B cell (primary cell): ENCODE data around the gene TMC6. TPM values are rescaled to one million over a fixed set of nuclear protein-coding genes. Genes with fewer than 3 reads are reported as not detected.

Source experiments
- ATAC-seq: fragments of 200-7000 bp; cut with Tn5 transposase; one replicate; pipeline ENCODE4 v1.10.0; 2021; ENCODE audit warnings: low read depth, mild to moderate bottlenecking, moderate number of reproducible peaks, moderate library complexity
- CTCF ChIA-PET: fragments of 350-600 bp; sonication (Branson Sonifier 250); formaldehyde crosslinking; loops from one replicate; lab custom pipeline; 2021; ENCODE audit warnings: antibody characterized with exemption, inconsistent platforms; lab: Charles Lee
- POLR2A ChIA-PET: fragments of 350-600 bp; sonication (Branson Sonifier 250); formaldehyde crosslinking; loops from one replicate; lab custom pipeline; 2021; ENCODE audit warnings: antibody characterized with exemption; lab: Charles Lee
- DNase-seq: peaks from one replicate; pipeline ENCODE4 v3.0.0; 2013
- H2AFZ ChIP-seq: 2 replicates; pipeline ENCODE4 v1.6.1; 2012; ENCODE audit warnings: mild to moderate bottlenecking, low read depth, low read length; ENCODE audit not compliant: insufficient read depth, poor library complexity, severe bottlenecking
- H3K27ac ChIP-seq, 2 donors: 1 replicate in 1 of 2; 2 replicates in 1 of 2; pipeline ENCODE4 v1.5.1; 2012 to 2013; ENCODE audit warnings: low read length in 2 of 2, mild to moderate bottlenecking in 2 of 2, moderate library complexity in 1 of 2
- H3K27me3 ChIP-seq, 4 experiments: fragments of 200-600 bp in 1 of 4; sonication (generic) in 1 of 4; replicated peaks in 1 of 4; 1 replicate in 2 of 4; 2 replicates in 2 of 4; pipeline versions ENCODE4 v1.6.1 to v1.7.0; 2013 to 2016; ENCODE audit warnings: low read length in 3 of 4, mild to moderate bottlenecking in 2 of 4, mixed read lengths in 1 of 4, moderate library complexity in 1 of 4; ENCODE audit not compliant: insufficient read depth in 4 of 4, control insufficient read depth in 3 of 4; ENCODE audit errors: control extremely low read depth in 1 of 4
- H3K36me3 ChIP-seq, 2 experiments: replicated peaks in 1 of 2; 1 replicate in 1 of 2; 2 replicates in 1 of 2; pipeline versions ENCODE4 v1.6.1 to v1.7.1; 2013; ENCODE audit warnings: low read length in 1 of 2; ENCODE audit not compliant: insufficient read depth in 2 of 2, control insufficient read depth in 1 of 2; ENCODE audit errors: control extremely low read depth in 1 of 2, extremely low read depth in 1 of 2
- H3K4me1 ChIP-seq, 2 donors: fragments of 200-600 bp in 1 of 2; sonication (generic) in 1 of 2; 1 replicate in 1 of 2; 2 replicates in 1 of 2; pipeline versions ENCODE4 v1.5.1 to v1.6.1; 2013 to 2017; ENCODE audit warnings: low read length in 2 of 2; ENCODE audit not compliant: control insufficient read depth in 2 of 2, insufficient read depth in 2 of 2
- H3K4me2 ChIP-seq: replicated peaks from 2 replicates; pipeline ENCODE3; 2012; ENCODE audit warnings: mild to moderate bottlenecking, low read depth, low read length; ENCODE audit not compliant: poor library complexity, severe bottlenecking
- H3K4me3 ChIP-seq, 5 experiments: fragments of 200-600 bp in 1 of 5; sonication (generic) in 1 of 5; 1 replicate in 3 of 5; 2 replicates in 2 of 5; pipeline versions ENCODE4 v1.5.1 to v1.7.0; 2011 to 2016; ENCODE audit warnings: low read length in 4 of 5, mild to moderate bottlenecking in 4 of 5, low read depth in 2 of 5, control low read depth in 1 of 5, moderate library complexity in 1 of 5; ENCODE audit not compliant: insufficient read depth in 1 of 5; ENCODE audit errors: control extremely low read depth in 1 of 5, extremely low read depth in 1 of 5
- H3K79me2 ChIP-seq: fragments of 200-600 bp; sonication (generic); one replicate; pipeline ENCODE4 v1.6.0; 2016; ENCODE audit warnings: low read length; ENCODE audit not compliant: control insufficient read depth, insufficient read depth
- H3K9ac ChIP-seq: fragments of 200-600 bp; sonication (generic); 2 replicates; pipeline ENCODE4 v1.6.1; 2017; ENCODE audit warnings: mild to moderate bottlenecking, low read length, moderate library complexity
- H3K9me3 ChIP-seq, 3 donors: one replicate each; pipeline versions ENCODE4 v1.6.1 to v1.7.1; 2013; ENCODE audit warnings: low read length in 2 of 3; ENCODE audit not compliant: control insufficient read depth in 2 of 3, insufficient read depth in 1 of 3; ENCODE audit errors: control extremely low read depth in 1 of 3
- H4K20me1 ChIP-seq: 2 replicates; pipeline ENCODE4 v1.6.0; 2012; ENCODE audit warnings: mild to moderate bottlenecking, low read length; ENCODE audit not compliant: insufficient read depth, control insufficient read depth, poor library complexity, severe bottlenecking
- H3K27ac Mint-ChIP-seq: one replicate; pipeline ENCODE4 v1.8.0; 2021; ENCODE audit warnings: mixed read lengths
- H3K27me3 Mint-ChIP-seq: one replicate; pipeline ENCODE4 v1.8.0; 2021; ENCODE audit warnings: mixed read lengths
- H3K4me1 Mint-ChIP-seq: one replicate; pipeline ENCODE4 v1.8.0; 2021; ENCODE audit warnings: mixed read lengths
- H3K4me3 Mint-ChIP-seq: one replicate; pipeline ENCODE4 v1.8.0; 2021; ENCODE audit warnings: mixed read lengths
- H3K9me3 Mint-ChIP-seq: one replicate; pipeline ENCODE4 v1.8.0; 2022; ENCODE audit warnings: mixed read lengths; ENCODE audit not compliant: insufficient read depth
- CTCF ChIP-seq: fragments of 200-600 bp; IDR thresholded peaks from one replicate; pipeline ENCODE4 v1.8.0; 2022; ENCODE audit warnings: antibody characterized with exemption, mild to moderate bottlenecking
- EZH2 ChIP-seq: IDR thresholded peaks from 2 replicates; pipeline ENCODE4 v1.6.1; 2012; ENCODE audit warnings: borderline replicate concordance, low read depth, mild to moderate bottlenecking, moderate library complexity, low read length; ENCODE audit not compliant: insufficient read depth, poor library complexity, severe bottlenecking
- WGBS: methylation state at CpG from one replicate; pipeline ENCODE4 v1.1.5; 2013; ENCODE audit warnings: missing lambda C conversion rate; ENCODE audit not compliant: insufficient coverage; 5-methylcytosine and 5-hydroxymethylcytosine counted together
- intact Hi-C: fragments of 100-400 bp; cut with micrococcal nuclease; formaldehyde crosslinking; loops from one replicate; pipeline ENCODE4 v1.10.0; 2022
- polyA plus RNA-seq: library from polyadenylated mRNA; depleted of rRNA; stranded (reverse); fragments of >200 nt; gene quantifications from 2 replicates; pipeline ENCODE4 v1.2.3, GENCODE V29; 2012
- total RNA-seq, 2 donors: library from RNA; stranded (reverse); fragments of 120-200 nt in 1 of 2; gene quantifications; 1 replicate in 1 of 2; 2 replicates in 1 of 2; pipeline versions ENCODE4 v1.2.3 to v1.2.4, GENCODE V29; 2013 to 2022

TMC6 gene
- total and polyA plus RNA-seq, 2 donors (not counting 1 experiment from before 2014, with no cell fraction given): 374 to 891 TPM

GRCh38 chr17:78125138-78125913 is 3.2 kb downstream of the TMC6 start:
- TF ChIP-seq EZH2: no peak
- TF ChIP-seq CTCF: no peak
- Histone ChIP-seq H3K9ac (peak overlapping the region; percentile 11), H3K4me2 (peak overlapping the region; percentile 100), H3K79me2 (peaks cover 86% of the 10 kb centered on the region), H4K20me1 (peaks cover 88% of the 10 kb centered on the region), H3K36me3 (peaks cover 8 to 66% of the 10 kb centered on the region in 2 experiments), H3K4me3 (peak overlapping the region in 4 of 5 experiments; percentile 12 to 39 (median 18)), H3K27me3 (no peaks in the 10 kb centered on the region), H2AFZ (no peak overlapping the region), H3K27ac (peak overlapping the region; percentile 62 to 77), H3K4me1 (peaks cover 83 to 90% of the 10 kb centered on the region in 2 donors), H3K9me3 (no peaks in the 10 kb centered on the region)
- DNase-seq (peak; percentile 63), ATAC-seq (no peak)
- H3K9me3 Mint-ChIP-seq: no peaks in the 10 kb centered on the region
- 40% methylated on average over 34 of the region's 39 CpGs for WGBS
- H3K4me1 Mint-ChIP-seq: peaks cover 85% of the 10 kb centered on the region
- POLR2A ChIA-PET: interaction anchor here (1.8 to 22.6 kb wide), 4 partner anchors 9 to 127 kb away, joined by 7 to 432 read pairs (median 20); partner anchors contain the start of gene SYNGR2
- CTCF ChIA-PET: interaction anchor here (0.9 to 13.9 kb wide), 7 partner anchors 10 to 297 kb away, joined by 3 to 169 read pairs (median 4); partner anchors contain the start of genes AFMID, SYNGR2 and TK1
- peak overlapping the region; percentile 92 for H3K27ac Mint-ChIP-seq
- intact Hi-C loops: no loop called here
- H3K27me3 Mint-ChIP-seq: no peaks in the 10 kb centered on the region
- peak overlapping the region; percentile 91 for H3K4me3 Mint-ChIP-seq

GRCh38 chr17:78124836-78125137 is 3.8 kb downstream of the TMC6 start:
- H3K36me3 ChIP-seq: peaks cover 8 to 71% of the 10 kb centered on the region in 2 experiments
- no peaks in the 10 kb centered on the region for H3K27me3 ChIP-seq
- no peak for TF ChIP-seq CTCF
- POLR2A ChIA-PET: interaction anchor here (0.9 to 22.6 kb wide), 5 partner anchors 9 to 50 kb away, joined by 4 to 432 read pairs (median 10); partner anchors contain the start of gene SYNGR2
- 14% methylated on average over 11 of the region's 12 CpGs for WGBS
- H3K4me1 ChIP-seq: peaks cover 78 to 84% of the 10 kb centered on the region in 2 donors
- H4K20me1 ChIP-seq: peaks cover 87% of the 10 kb centered on the region
- Mint-ChIP-seq H3K9me3 (no peaks in the 10 kb centered on the region), H3K27ac (peak overlapping the region; percentile 87), H3K27me3 (no peaks in the 10 kb centered on the region), H3K4me3 (peak overlapping the region; percentile 68), H3K4me1 (peaks cover 79% of the 10 kb centered on the region)
- no peak overlapping the region for H3K9ac ChIP-seq
- H2AFZ ChIP-seq: no peak overlapping the region
- H3K9me3 ChIP-seq: no peaks in the 10 kb centered on the region
- peaks cover 84% of the 10 kb centered on the region for H3K79me2 ChIP-seq
- peak overlapping the region; percentile 62 to 77 for H3K27ac ChIP-seq
- no peak for DNase-seq
- CTCF ChIA-PET: interaction anchor here (0.8 to 13.9 kb wide), 9 partner anchors 11 to 297 kb away, joined by 3 to 169 read pairs (median 4); partner anchors contain the start of genes AFMID, SYNGR2 and TK1
- ATAC-seq: no peak
- intact Hi-C loops: loop anchor here (1.0 kb wide), 2 partner anchors 8 to 52 kb away; no protein-coding TSS in a partner anchor
- H3K4me3 ChIP-seq: peak overlapping the region in 4 of 5 experiments; percentile 12 to 39 (median 18)
- peak overlapping the region; percentile 100 for H3K4me2 ChIP-seq
